ENCODE results near the gene ABHD8. TPM values are rescaled to one million over a fixed set of nuclear protein-coding genes. Genes with fewer than 3 reads are reported as not detected.

The ABHD8 gene
- total and polyA plus RNA-seq, 2 donors from 2014 or later: 9.6 to 20.0 TPM

GRCh38 chr19:17282488-17283125 lies 20.6 kb downstream of the ABHD8 start:
- Histone ChIP-seq H3K9me3 (ENCODE audit: control insufficient read depth in 2 of 3, insufficient read depth in 1 of 3, low read length in 3 of 3) (no peaks in the 10 kb centered on the region), H3K36me3 (ENCODE audit: control insufficient read depth in 2 of 3, insufficient read depth in 3 of 3, low read length in 3 of 3) (no peaks in the 10 kb centered on the region), H3K27me3 (ENCODE audit: control insufficient read depth, insufficient read depth, low read length) (peaks cover 2% of the 10 kb centered on the region), H3K9ac (ENCODE audit: low read length in 3 of 3) (peak overlapping the region in 1 of 3 donors; percentile 48), H3K4me3 (ENCODE audit: low read length in 3 of 3) (peak overlapping the region in 1 of 3 donors; percentile 18), H3K27ac (ENCODE audit: low read depth in 2 of 2, low read length in 2 of 2) (no peak overlapping the region), H3K4me1 (ENCODE audit: control insufficient read depth in 2 of 3, insufficient read depth in 2 of 3, low read depth in 1 of 3, low read length in 3 of 3) (peaks cover 0 to 4% (median 0%) of the 10 kb centered on the region in 3 donors)
- TF ChIP-seq, protein P1, sequence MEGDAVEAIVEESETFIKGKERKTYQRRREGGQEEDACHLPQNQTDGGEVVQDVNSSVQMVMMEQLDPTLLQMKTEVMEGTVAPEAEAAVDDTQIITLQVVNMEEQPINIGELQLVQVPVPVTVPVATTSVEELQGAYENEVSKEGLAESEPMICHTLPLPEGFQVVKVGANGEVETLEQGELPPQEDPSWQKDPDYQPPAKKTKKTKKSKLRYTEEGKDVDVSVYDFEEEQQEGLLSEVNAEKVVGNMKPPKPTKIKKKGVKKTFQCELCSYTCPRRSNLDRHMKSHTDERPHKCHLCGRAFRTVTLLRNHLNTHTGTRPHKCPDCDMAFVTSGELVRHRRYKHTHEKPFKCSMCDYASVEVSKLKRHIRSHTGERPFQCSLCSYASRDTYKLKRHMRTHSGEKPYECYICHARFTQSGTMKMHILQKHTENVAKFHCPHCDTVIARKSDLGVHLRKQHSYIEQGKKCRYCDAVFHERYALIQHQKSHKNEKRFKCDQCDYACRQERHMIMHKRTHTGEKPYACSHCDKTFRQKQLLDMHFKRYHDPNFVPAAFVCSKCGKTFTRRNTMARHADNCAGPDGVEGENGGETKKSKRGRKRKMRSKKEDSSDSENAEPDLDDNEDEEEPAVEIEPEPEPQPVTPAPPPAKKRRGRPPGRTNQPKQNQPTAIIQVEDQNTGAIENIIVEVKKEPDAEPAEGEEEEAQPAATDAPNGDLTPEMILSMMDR (IDR thresholded peaks at IDR 0.05; ENCODE audit: borderline replicate concordance, extremely low read depth, insufficient read depth): peak; percentile 88
- no peak for FAIRE-seq
- intact Hi-C loops (cut with DNase I): loop anchor here (10.0 kb wide), 1 partner anchor 218 kb away; no protein-coding TSS in a partner anchor
- DNase-seq: peak; percentile 90 to 93 (median 92)

DNA sequence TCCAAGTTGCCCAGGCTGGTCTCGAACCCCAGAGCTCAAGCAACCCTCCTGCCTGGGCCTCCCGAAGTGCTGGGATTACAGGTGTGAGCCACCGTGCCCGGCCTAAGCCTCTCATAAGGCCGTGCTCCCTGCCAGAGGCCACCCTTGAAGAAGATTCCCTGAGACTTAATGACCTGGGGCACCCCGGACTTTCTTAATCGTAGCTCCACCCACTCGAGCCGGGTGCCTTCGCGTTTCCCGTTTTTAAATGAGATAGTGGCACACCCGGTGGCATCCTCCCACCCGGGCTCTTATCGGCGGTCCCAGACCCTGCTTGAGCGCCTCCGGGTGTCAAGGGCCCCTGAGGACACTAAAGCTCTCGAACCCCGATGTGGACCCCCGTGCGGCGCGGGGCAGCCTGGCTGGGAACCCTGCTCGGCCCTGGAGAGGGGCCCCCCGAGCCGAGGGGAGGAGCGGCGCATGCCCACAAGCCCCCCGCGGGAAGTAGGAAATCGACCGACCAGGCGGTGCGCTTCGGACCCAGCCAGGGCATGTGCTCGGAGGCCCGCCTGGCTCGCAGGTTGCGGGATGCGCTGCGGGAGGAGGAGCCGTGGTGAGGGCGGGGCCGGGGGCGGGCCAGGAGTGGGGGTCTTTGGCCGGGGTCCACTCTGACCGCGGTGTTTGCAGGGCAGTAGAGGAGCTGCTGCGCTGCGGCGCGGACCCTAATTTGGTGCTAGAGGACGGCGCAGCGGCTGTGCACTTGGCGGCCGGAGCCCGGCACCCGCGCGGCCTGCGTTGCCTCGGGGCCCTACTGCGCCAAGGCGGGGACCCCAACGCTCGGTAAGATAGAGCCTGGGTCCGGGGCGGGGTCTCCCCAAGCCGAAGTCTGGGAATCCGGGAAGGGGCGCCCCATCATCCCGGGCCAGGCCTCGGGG lies 21.6 kb downstream of the ABHD8 start, which contains the start of gene ANKLE1:
ANKLE1 (plus strand) TSS at position 511 of the 914 bp plus-strand sequence; CDS start at position 531, 20 bp downstream.
- Histone ChIP-seq H3K4me1 (ENCODE audit: control insufficient read depth in 2 of 3, insufficient read depth in 2 of 3, low read depth in 1 of 3, low read length in 3 of 3) (peaks cover 0 to 4% (median 0%) of the 10 kb centered on the region in 3 donors), H3K27ac (ENCODE audit: low read depth in 2 of 2, low read length in 2 of 2) (no peak within 1 kb of the TSS), H3K36me3 (ENCODE audit: control insufficient read depth in 2 of 3, insufficient read depth in 3 of 3, low read length in 3 of 3) (peaks cover 0 to 4% (median 3%) of the 10 kb centered on the region in 3 donors), H3K27me3 (ENCODE audit: control insufficient read depth, insufficient read depth, low read length) (peaks cover 2% of the 10 kb centered on the region), H3K9ac (ENCODE audit: low read length in 3 of 3) (peak within 1 kb of the TSS in 1 of 3 donors; percentile 48), H3K4me3 (ENCODE audit: low read length in 3 of 3) (peak within 1 kb of the TSS in 1 of 3 donors; percentile 18), H3K9me3 (ENCODE audit: control insufficient read depth in 2 of 3, insufficient read depth in 1 of 3, low read length in 3 of 3) (no peaks in the 10 kb centered on the region)
- intact Hi-C loops (cut with DNase I): loop anchor here (10.0 kb wide), 1 partner anchor 217 kb away; no protein-coding TSS in a partner anchor
- TF ChIP-seq, protein P1 (IDR thresholded peaks at IDR 0.05; ENCODE audit: borderline replicate concordance, extremely low read depth, insufficient read depth): no peak
- DNase-seq (peak; percentile 44 to 80 (median 55)), FAIRE-seq (no peak)

DNA sequence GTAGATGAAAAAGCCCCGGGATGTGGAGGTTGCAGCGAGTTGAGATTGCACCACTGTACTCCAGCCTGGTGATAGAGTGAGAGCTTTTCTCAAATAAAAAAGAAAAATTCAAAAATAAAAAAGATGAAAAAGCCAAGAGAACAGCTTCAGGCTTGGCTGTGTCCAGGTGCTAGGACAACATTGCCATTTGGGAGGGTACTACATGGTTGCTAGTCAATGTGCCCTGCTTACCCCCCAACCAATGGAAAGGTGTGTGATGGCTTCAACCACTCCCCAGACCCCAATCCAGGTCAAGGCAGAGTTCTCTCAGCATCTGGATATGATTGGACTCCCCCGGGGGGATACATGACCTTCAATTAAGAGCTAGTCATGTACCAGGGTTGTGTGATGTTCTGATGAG lies 23.8 kb downstream of the ABHD8 start:
- Histone ChIP-seq H3K36me3 (ENCODE audit: control insufficient read depth in 2 of 3, insufficient read depth in 3 of 3, low read length in 3 of 3) (peaks cover 0 to 17% (median 3%) of the 10 kb centered on the region in 3 donors), H3K4me1 (ENCODE audit: control insufficient read depth in 2 of 3, insufficient read depth in 2 of 3, low read depth in 1 of 3, low read length in 3 of 3) (peaks cover 0 to 4% (median 0%) of the 10 kb centered on the region in 3 donors), H3K4me3 (ENCODE audit: low read length in 3 of 3) (no peak overlapping the region), H3K27ac (ENCODE audit: low read depth in 2 of 2, low read length in 2 of 2) (no peak overlapping the region), H3K27me3 (ENCODE audit: control insufficient read depth, insufficient read depth, low read length) (peaks cover 2% of the 10 kb centered on the region), H3K9ac (ENCODE audit: low read length in 3 of 3) (no peak overlapping the region), H3K9me3 (ENCODE audit: control insufficient read depth in 2 of 3, insufficient read depth in 1 of 3, low read length in 3 of 3) (no peaks in the 10 kb centered on the region)
- FAIRE-seq (no peak), DNase-seq (no peak)
- intact Hi-C loops (cut with DNase I): no loop called here
- TF ChIP-seq, protein P1 (IDR thresholded peaks at IDR 0.05; ENCODE audit: borderline replicate concordance, extremely low read depth, insufficient read depth): no peak

All from kidney (tissue), 14 donors.